ENCODE results near the gene CAMKMT. TPM values are rescaled to one million over a fixed set of nuclear protein-coding genes. Genes with fewer than 3 reads are reported as not detected.

CAMKMT gene
- total RNA-seq, 1 experiment from 2014 or later: 17.4 TPM

- no peaks in the 10 kb centered on the region for H3K9me3 ChIP-seq (ENCODE audit: control insufficient read depth, low read depth, low read length)
- H3K23me2 ChIP-seq (ENCODE audit: insufficient read length, low read depth, low read length, poor library complexity, severe bottlenecking): no peaks in the 10 kb centered on the region
- no peak overlapping the region for H3K27ac ChIP-seq (ENCODE audit: insufficient read length, low read depth, low read length)
- no peak overlapping the region for H2AFZ ChIP-seq (ENCODE audit: low read length)
- no peak overlapping the region; the same call in 1 of the 2 replicates for H2BK15ac ChIP-seq (ENCODE audit: low read depth, low read length)
- H2BK20ac ChIP-seq (ENCODE audit: low read depth, low read length, poor library complexity, severe bottlenecking): no peak overlapping the region
- Mint-ChIP-seq H3K4me1 (no peaks in the 10 kb centered on the region), H3K36me3 (ENCODE audit: insufficient read depth in 1 of 3, low read depth in 3 of 3) (peaks cover 8 to 37% (median 27%) of the 10 kb centered on the region in 3 experiments; a peak in 6 of 7 replicates), H3K27me3 (ENCODE audit: low read depth) (no peaks in the 10 kb centered on the region), H3K27ac (no peak overlapping the region; a peak in 1 of 7 replicates), H3K4me3 (no peak overlapping the region), H3K9me3 (no peaks in the 10 kb centered on the region)
- H3K79me2 ChIP-seq (ENCODE audit: insufficient read depth, low read length): no peaks in the 10 kb centered on the region
- no peaks in the 10 kb centered on the region for H3K27me3 ChIP-seq (ENCODE audit: insufficient read depth, low read length)
- no peak overlapping the region for H3T11ph ChIP-seq (ENCODE audit: low read length)
- TF ChIP-seq, protein P1, sequence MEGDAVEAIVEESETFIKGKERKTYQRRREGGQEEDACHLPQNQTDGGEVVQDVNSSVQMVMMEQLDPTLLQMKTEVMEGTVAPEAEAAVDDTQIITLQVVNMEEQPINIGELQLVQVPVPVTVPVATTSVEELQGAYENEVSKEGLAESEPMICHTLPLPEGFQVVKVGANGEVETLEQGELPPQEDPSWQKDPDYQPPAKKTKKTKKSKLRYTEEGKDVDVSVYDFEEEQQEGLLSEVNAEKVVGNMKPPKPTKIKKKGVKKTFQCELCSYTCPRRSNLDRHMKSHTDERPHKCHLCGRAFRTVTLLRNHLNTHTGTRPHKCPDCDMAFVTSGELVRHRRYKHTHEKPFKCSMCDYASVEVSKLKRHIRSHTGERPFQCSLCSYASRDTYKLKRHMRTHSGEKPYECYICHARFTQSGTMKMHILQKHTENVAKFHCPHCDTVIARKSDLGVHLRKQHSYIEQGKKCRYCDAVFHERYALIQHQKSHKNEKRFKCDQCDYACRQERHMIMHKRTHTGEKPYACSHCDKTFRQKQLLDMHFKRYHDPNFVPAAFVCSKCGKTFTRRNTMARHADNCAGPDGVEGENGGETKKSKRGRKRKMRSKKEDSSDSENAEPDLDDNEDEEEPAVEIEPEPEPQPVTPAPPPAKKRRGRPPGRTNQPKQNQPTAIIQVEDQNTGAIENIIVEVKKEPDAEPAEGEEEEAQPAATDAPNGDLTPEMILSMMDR (conservative IDR thresholded peaks at IDR 0.05): no peak
- no CpG with 5 or more reads among the region's 1 CpG for WGBS (ENCODE audit: extremely low coverage, insufficient read length, low lambda C conversion rate)
- no peak overlapping the region for H3K9ac ChIP-seq (ENCODE audit: extremely low read depth, insufficient read length, low read length)
- no peak overlapping the region for H2BK12ac ChIP-seq (ENCODE audit: insufficient read length, low read depth, low read length)
- no peaks in the 10 kb centered on the region for H4K20me1 ChIP-seq (ENCODE audit: control insufficient read depth, insufficient read depth, insufficient read length)
- H4K91ac ChIP-seq (ENCODE audit: insufficient read length, low read depth, low read length): no peak overlapping the region
- no peaks in the 10 kb centered on the region for H3K79me1 ChIP-seq (ENCODE audit: insufficient read depth, low read depth, low read length, poor library complexity, severe bottlenecking)
- no peak overlapping the region for H3K4ac ChIP-seq (ENCODE audit: low read depth, low read length)
- no peak overlapping the region for H3K56ac ChIP-seq (ENCODE audit: insufficient read length, low read depth, low read length)
- H3K18ac ChIP-seq (ENCODE audit: insufficient read length, low read depth, low read length): no peak overlapping the region
- no peak overlapping the region for H3K23ac ChIP-seq (ENCODE audit: insufficient read length, low read depth, low read length)
- no peak overlapping the region for H2AK5ac ChIP-seq (ENCODE audit: insufficient read length, low read length)
- H3K4me2 ChIP-seq (ENCODE audit: insufficient read depth, insufficient read length, low read length): no peak overlapping the region
- H4K8ac ChIP-seq (replicated peaks; ENCODE audit: insufficient read length, low read depth, low read length): no peak overlapping the region
- H2BK5ac ChIP-seq (ENCODE audit: insufficient read length, low read length): no peak overlapping the region
- H3K14ac ChIP-seq (ENCODE audit: insufficient read depth, low read length): no peak overlapping the region
- no peaks in the 10 kb centered on the region for H3K4me1 ChIP-seq (ENCODE audit: insufficient read depth, low read length)
- no peak overlapping the region for H2BK120ac ChIP-seq (ENCODE audit: low read depth, low read length, poor library complexity, severe bottlenecking)
- DNase-seq: no peak
- H4K5ac ChIP-seq (ENCODE audit: insufficient read length, low read depth, low read length): no peak overlapping the region
These were observed 30.9 kb upstream of the CAMKMT start for GRCh38 chr2:44330801-44331200.

All from H9 (cell line).